ENCODE data around the gene PRR5.
"Not testable (repeated sequence)": the region's sequence is repeated elsewhere in the genome, so short reads cannot be mapped to it uniquely, and the experiment has no call there.

PRR5 gene

DNA sequence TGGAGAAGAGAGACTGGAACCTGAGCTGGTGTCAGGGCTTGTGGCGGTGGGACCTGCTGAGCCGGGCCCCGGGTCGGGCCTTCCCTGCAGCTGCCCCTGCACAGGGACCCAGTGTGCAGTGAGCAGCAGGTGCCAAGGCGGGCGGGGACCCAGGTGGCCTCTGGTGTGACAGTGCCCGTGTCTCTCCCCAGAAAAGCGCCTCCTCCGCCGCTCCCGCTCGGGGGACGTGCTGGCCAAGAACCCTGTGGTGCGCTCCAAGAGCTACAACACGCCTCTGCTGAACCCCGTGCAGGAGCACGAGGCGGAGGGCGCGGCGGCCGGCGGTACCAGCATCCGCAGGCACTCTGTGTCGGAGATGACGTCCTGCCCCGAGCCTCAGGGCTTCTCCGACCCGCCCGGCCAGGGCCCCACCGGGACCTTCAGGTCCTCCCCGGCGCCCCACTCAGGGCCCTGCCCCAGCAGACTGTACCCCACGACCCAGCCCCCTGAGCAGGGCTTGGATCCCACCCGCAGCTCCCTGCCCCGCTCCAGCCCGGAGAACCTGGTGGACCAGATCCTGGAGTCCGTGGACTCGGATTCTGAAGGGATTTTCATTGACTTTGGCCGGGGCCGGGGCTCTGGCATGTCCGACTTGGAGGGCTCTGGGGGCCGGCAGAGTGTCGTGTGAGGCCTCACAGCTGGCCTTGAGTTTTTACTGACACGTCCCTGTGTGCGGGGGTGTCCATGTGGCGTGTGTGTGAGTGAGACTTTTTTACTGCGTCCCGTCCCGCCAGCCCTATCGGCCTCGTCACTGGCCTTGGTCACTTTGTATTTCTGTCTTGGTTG lies 34.8 kb downstream of the PRR5 start:
- no peak for DNase-seq

- DNase-seq, result no peak
Observed at GRCh38 chr22:44737406-44738346, 35.7 kb downstream of the PRR5 start.

DNA sequence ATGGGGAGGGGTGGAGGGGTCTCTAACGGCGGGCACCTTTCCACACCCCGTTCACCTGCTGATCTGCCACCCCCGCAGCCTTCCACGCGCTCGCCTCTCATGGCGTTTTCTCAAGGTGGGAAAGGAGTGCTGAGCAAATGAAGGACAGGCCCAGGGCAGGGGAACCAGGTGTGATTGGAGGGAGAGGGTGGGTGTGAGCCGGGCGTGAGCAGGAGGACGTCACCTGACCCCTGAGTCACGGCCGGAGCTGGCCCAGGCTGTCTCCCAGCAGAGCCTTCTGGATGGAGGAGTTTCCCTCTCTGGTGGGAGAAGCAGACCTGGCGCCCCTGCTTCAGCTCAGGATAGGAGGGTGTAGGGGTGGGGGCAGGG lies 36.3 kb downstream of the PRR5 start:
- no peak for DNase-seq

GRCh38 chr22:44739024-44739423 lies 37.0 kb downstream of the PRR5 start:
- no peak for DNase-seq

DNA sequence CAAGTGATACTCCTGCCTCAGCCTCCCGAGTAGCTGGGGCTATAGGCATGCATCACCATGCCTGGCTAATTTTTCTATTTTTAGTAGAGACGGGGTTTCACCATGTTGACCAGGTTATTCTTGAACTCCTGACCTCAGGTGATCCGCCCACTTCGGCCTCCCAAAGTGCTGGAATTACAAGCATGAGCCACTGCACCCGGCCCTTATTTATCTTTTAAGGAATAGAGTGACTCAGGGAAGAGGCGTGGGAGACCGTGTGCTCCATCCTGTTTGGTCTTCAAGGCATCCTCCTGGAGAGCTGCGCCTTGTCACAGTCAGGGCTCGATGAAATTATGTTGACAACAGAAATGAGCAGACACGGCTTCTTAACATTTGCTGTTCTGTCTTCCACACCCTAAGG lies 37.7 kb downstream of the PRR5 start:
- not testable (repeated sequence) for DNase-seq

GRCh38 chr22:44740307-44740706 lies 38.3 kb downstream of the PRR5 start:
- no peak for DNase-seq

GRCh38 chr22:44741929-44742328 lies 39.9 kb downstream of the PRR5 start:
- DNase-seq, result no peak

- DNase-seq, result no peak
Observed at GRCh38 chr22:44743247-44743646, 41.2 kb downstream of the PRR5 start.

- DNase-seq, result no peak
Observed at GRCh38 chr22:44743804-44744211, 41.8 kb downstream of the PRR5 start.

DNA sequence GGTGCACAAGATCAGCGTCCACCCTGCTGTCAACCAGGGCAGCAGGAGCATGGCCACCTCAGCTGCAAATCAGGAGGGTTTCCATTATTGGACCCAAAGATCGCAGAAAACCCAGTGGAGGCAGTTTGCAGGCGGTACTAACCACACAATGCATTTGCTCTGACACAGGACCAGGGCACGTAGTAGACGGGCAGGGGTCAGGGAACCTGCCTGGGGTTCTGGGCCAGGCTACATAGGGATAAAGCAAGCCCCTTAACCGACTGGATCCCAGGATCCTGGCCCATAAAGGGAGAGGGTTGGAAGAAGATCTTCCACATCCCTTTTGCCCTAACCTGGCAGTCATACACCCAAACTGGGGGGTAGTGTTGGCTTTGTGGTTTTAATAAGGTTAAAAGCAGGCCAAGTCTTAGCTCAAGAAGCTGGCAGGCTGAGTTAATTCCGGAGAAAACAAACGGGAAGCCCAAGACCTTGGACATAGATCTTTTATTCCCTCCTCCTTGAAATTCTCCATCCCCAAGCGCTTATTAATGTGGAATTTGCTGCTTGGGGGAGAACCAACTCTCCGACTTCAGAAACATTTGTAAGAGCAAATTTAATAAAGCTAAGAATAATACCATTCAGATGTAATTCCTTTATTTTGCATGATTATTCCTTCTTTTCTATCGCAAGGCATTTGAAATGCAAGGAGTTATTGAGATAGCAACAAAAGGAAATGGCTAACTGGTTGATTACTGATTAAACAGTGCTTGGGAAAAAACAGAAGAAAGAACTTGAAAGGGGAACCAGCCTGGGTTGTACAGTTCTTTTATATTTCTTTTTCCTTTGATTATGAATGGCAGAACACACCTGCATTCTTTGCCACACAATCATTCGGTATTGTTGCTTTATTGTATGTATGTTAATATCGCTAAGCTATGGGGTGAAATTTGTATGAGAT lies 44.1 kb downstream of the PRR5 start:
- DNase-seq, result no peak

DNA sequence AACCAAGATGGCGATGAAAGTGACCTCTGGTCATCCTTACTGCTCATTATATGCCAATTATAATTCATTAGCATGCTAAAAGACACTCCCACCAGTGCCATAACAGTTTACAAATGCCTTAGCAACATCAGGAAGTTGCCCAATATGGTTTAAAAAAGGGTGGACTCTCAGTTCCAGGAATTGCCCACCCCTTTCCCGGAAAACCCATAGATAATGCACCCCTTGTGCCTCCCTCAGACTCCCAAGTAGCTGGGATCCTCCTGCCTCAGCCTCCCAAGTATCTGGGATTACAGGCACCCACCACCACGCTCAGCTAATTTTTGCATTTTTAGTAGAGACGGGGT lies 45.8 kb downstream of the PRR5 start:
- not testable (repeated sequence) for DNase-seq

GRCh38 chr22:44748524-44748923 lies 46.5 kb downstream of the PRR5 start:
- DNase-seq, result no peak

- DNase-seq, result no peak
Observed at GRCh38 chr22:44750481-44750880, 48.5 kb downstream of the PRR5 start.

DNA sequence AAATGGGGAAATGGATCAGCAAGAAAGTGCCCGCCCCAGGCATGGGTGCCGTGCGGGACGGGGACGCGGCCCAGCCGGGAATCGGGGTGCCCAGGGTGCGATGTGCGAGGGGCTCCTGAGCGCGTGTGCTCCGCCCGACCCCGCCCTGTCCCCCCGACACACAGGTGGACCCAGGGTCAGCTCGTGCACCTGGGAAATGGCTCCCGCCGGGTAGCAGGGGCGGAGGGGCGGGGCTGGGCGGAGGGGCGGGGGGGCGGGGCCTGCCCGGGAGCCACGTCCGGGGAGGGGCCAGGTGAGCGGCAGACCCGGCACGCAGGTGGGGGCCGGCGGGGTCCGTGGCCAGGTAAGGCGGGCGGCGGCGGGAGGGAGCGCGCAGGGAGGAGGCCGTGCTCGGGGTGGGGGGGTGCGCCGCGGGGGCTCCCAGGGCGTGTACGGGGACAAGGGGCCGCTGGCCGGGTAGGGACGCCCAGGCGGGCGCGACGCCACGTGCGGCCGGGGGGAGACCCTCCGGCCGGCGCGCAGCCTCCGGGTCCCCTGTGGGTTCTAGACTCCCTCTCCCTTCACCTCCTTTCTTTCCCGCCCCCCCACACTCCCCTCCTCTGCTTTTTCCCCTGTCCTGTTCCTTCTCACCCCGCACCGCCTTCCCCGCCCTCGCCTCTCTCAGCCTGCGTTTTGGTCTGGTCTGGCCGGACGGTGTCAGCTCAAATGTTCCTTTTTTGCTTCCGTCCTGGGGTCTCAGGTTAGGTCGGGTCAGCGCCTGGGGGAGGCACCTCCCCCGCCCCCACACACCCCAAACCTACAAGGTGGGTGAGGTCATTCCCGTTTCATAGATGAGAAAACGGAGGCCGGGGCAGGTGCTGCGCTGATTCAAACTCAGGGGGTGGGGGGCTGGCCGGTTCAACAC lies 50.5 kb downstream of the PRR5 start, which contains the start of gene ARHGAP8:
Gene ARHGAP8 (plus strand): TSS at position 291 of the 904 bp plus-strand sequence. CDS start 33,953 bp downstream, outside the sequence.
- DNase-seq, result no peak

- DNase-seq, result no peak
Observed at GRCh38 chr22:44753189-44754042, 51.4 kb downstream of the PRR5 start.

GRCh38 chr22:44754998-44755397 lies 53.0 kb downstream of the PRR5 start:
- no peak for DNase-seq

- DNase-seq, result no peak
Observed at GRCh38 chr22:44755417-44755816, 53.4 kb downstream of the PRR5 start.

DNA sequence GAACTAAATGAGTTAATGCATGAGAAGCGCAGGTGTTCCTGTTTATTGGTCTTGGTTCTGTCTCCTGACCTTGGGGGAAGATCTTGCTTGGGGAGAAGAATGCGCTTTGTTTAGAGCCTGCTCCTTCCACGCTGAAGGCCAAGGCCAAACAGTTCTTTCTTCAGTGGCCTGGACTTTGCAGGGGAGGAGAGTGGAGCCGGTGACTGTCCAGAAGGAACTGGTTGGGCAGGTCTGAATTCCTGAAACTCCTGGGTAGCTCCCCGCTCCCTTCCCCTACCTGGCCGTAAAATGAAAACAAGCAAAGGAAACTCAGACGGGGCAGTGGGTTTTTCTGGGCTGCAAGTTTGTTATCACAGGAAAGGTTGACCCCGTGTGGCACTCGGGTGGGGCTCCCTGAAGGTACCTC lies 54.0 kb downstream of the PRR5 start:
- no peak for DNase-seq

DNA sequence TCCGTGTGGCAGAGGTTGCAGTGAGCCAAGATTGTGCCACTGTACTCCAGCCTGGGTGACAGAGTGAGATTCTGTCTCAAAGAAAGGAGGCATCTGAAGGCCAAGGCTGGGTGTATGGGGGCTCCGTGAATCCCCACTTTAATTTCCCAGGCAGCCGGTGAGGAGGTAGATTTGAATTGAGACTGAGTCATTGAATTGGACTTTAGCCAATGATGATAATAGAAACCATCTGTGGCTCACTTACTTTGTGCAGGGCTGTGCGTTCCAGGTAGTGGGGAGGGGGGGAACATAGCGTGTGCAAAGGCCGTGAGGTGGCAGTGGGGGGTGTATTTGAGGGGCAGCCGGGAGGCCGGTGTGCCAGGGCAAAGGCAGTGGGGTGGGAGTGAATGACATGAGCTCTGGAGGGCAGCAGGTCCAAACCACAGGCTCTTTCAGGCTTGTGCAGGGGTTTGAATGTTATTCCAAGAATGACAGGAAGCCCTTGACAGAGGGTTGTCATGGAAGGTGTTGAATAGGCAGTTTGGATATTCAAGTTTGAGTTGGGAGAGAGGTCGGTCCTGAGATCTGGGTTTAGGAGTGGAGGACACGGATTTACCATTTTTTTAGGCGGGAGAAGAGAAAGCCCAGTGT lies 56.5 kb downstream of the PRR5 start:
- DNase-seq, result no peak

- DNase-seq, result no peak
Observed at GRCh38 chr22:44759001-44759400, 57.0 kb downstream of the PRR5 start.
